ENCODE measurements around the gene PRSS33. TPM values are rescaled to one million over a fixed set of nuclear protein-coding genes. Genes with fewer than 3 reads are reported as not detected.

PRSS33 gene
- total RNA-seq, 4 donors from 2014 or later: not detected

- intact Hi-C loops (cut with DNase I; ENCODE audit: low total_unique reads): no loop called here
- DNase-seq (ENCODE audit: low spot score in 2 of 2): no peak
- WGBS, 2 donors: 85 to 89% methylated on average over 14 to 15 of the region's 15 CpGs
- TF ChIP-seq POLR2A (IDR thresholded peaks at IDR 0.05): no peak
- no peak for TF ChIP-seq CTCF (IDR thresholded peaks at IDR 0.05)
- H3K4me3 ChIP-seq (ENCODE audit: low read depth, poor library complexity, severe bottlenecking): no peak overlapping the region
These were observed 43.8 kb upstream of the PRSS33 start for GRCh38 chr16:2831203-2831602.

DNA sequence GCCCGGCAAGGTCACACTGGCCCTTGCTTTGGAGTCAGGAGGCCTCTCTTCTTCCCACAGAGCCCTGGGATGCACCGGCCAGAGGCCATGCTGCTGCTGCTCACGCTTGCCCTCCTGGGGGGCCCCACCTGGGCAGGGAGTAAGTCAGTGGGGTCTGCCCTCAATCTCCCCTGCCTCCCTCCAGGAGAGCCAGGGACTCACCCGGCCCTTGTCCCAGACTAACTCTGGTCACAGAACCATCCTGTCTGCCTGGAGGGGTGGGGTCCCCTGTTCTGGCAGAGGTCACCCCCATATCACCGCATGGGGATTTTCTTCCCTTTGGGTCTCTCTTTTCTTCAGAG lies 43.0 kb upstream of the PRSS33 start:
- no peak for TF ChIP-seq CTCF (IDR thresholded peaks at IDR 0.05)
- TF ChIP-seq POLR2A (IDR thresholded peaks at IDR 0.05): no peak
- DNase-seq (ENCODE audit: low spot score in 2 of 2): no peak
- 74 to 93% methylated on average over 3 to 5 of the region's 5 CpGs for WGBS, 2 donors
- H3K4me3 ChIP-seq (ENCODE audit: low read depth, poor library complexity, severe bottlenecking): no peak overlapping the region
- intact Hi-C loops (cut with DNase I; ENCODE audit: low total_unique reads): no loop called here

GRCh38 chr16:2829501-2830354 lies 42.4 kb upstream of the PRSS33 start, which contains the start of gene ZG16B:
Gene ZG16B, plus strand, starts transcription at chr16:2830303. Its CDS starts 139 bp downstream, at chr16:2830442.
- H3K4me3 ChIP-seq (ENCODE audit: low read depth, poor library complexity, severe bottlenecking): no peak within 1 kb of the TSS
- no peak for DNase-seq (ENCODE audit: low spot score in 2 of 2)
- WGBS, 2 donors: 38 to 50% methylated on average over 17 to 31 of the region's 32 CpGs
- no peak for TF ChIP-seq POLR2A (IDR thresholded peaks at IDR 0.05)
- TF ChIP-seq CTCF (IDR thresholded peaks at IDR 0.05): no peak
- intact Hi-C loops (cut with DNase I; ENCODE audit: low total_unique reads): no loop called here

DNA sequence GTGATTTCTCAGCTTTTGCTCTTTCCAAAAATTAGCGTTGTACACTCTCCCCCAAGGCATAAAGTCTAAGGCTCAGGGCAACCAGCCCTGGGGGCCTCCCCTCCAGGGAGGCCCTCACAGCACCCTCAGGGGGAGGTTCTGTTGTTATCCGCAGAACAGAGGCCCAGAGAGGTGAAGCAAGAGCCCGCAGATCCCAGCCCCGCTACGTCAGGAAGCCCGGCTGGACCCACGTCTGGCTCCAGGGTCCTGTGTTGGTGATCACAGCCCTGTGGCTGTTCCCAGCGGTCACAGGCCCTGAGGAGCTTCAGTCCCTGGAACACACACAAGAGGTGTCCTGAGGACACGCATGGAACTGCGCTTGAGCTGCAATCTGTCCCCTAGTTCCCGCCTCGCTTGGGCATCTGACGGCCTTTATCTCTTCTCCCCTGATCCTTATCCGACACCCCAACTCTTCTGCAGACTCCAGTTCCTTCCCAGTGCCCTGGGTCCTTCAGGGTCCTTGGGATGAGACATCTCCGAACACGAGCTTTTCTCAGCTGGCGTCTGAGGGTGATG lies 41.6 kb upstream of the PRSS33 start:
- no peak for TF ChIP-seq POLR2A (IDR thresholded peaks at IDR 0.05)
- no peak for TF ChIP-seq CTCF (IDR thresholded peaks at IDR 0.05)
- intact Hi-C loops (cut with DNase I; ENCODE audit: low total_unique reads): no loop called here
- WGBS, 2 donors: 83 to 88% methylated on average over 17 of the region's 17 CpGs
- DNase-seq (ENCODE audit: low spot score in 2 of 2): no peak
- H3K4me3 ChIP-seq (ENCODE audit: low read depth, poor library complexity, severe bottlenecking): no peak overlapping the region

- DNase-seq (ENCODE audit: low spot score in 2 of 2): no peak
- TF ChIP-seq POLR2A (IDR thresholded peaks at IDR 0.05): no peak
- TF ChIP-seq CTCF (IDR thresholded peaks at IDR 0.05): no peak
- 71 to 85% methylated on average over 8 of the region's 8 CpGs for WGBS, 2 donors
- no peak overlapping the region for H3K4me3 ChIP-seq (ENCODE audit: low read depth, poor library complexity, severe bottlenecking)
- intact Hi-C loops (cut with DNase I; ENCODE audit: low total_unique reads): no loop called here
These were observed 41.1 kb upstream of the PRSS33 start for GRCh38 chr16:2828521-2828840.
